Measurements from ENCODE around the gene ZNF737.
A peak's percentile ranks its signal among the peaks of the same experiment; 100 is the strongest.
"Not testable (repeated sequence)": the region's sequence is repeated elsewhere in the genome, so short reads cannot be mapped to it uniquely, and the experiment has no call there.

ZNF737 gene

DNA sequence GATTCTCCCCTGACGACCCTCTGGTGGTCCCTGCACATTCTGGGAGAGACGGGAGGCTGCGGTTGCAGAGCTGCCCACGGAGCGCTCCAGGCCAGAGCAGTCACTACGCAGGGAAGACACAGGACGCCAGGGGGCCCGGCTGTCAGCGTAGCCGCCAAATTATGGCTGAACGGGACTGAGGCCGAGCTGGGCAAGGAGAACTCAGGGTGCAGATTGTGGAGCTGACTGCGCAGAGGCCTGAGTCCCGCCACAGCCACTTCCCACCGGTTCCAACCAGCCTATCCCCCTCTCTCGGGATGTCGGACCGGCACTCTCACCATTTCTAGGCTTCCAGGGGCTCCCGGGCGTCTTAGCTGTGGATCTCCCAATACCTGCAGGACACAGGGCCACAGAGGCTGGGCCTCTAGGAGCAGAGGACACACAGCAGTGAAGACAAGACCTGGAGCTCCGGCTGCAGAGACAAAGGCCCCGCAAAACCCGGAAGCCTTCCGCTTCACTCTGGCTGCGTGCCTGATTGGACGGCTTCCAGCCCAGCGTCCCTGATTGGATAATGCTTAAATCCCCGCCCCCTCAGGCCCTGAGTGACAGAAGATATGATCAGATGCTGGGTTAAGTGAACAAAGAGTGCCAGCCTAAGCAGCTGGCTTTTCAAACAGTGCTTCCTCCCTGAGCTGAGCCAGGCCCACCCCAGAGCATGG, at the start of gene ZNF737:
Gene ZNF737, minus strand, starts transcription at position 461 of the 698 bp plus-strand sequence. Its CDS starts 141 bp downstream, at position 320.
- DNase-seq, result peak; percentile 95

DNA sequence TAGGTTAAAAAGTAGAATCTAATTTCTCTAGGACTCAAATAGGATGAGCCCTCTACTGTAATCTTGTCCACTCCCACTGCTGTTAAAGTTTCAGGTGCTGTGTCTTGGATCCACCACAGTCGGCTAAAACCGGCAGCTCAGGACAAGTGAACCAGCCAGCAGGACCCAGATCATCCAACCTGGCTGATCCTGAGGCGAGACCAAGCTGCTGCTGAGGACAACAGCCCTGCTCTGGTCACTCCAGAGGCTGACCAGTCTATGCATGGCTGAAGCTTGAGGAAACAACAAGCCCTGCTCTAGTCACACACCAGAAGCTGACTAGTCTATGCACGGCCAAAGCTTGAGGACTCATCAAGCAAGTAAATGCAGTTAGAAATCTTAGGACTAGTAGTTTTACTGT, 49.4 kb upstream of the ZNF737 start:
- not testable (repeated sequence) for DNase-seq

DNA sequence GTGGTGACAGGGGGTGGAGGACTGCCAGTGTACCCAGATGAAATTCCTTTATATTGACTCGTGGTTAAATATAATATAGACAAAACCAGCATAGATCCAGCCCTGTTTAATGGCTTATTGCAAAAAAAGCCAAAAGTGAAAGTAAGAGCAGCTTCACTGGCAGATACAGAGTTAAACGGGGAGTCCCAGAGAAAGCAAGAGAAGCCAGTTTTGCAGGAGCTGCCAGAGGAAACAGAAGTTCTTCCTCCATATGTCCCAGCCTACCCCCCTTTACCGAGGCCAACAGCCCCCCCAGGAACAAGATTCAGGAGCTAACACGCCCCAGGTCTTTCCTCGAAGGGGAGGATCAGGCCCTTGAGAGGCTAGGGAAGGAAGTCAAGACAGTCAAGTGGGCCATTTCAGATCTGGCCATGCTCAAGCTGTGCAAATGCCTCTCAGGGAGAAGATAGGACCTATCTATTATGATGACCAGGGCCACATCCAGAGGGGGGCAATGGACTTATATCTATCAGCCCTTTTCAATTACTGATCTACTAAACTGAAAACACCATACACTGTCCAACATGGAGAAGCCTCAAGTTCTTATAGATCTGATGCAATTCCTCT, 47.2 kb upstream of the ZNF737 start:
- no peak for DNase-seq

DNA sequence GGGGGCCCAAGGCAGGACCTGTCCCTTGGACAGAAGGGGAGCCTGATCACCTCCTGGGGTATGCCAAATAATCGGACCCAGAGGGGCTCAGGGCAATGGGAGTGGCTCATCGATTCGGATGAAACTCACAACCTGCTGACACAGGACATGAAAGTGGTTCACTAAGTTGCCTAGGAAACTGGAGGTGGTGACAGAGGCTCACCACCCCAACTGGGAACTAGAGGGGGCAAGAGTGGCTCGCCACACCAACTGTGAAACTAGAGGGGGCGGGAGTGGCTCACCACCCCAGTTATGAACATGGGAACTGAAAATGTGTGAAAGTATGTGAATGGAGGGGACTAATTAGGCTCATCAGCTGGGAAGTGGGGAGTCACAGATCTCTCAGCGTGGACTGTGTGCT, 46.3 kb upstream of the ZNF737 start:
- no peak for DNase-seq

DNA sequence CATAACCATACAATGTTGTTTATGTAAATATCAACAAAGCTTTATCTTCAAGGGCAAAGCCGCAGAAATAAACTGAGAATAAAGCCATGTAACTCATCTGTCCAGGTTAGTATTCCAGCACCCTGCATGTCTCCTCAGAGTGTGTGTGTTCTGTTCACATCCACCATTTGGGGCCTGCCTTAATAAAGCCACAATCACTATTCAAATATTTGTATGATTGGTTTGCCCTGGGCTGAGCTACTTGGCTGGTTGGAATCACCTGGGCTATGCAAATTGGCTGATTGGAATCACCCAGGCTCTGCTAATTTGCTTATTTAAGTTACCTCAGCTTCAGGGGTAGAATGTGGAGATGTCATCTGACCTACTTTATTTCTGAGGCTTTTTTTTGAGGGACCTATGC, 42.4 kb upstream of the ZNF737 start:
- DNase-seq, result peak; percentile 7

DNA sequence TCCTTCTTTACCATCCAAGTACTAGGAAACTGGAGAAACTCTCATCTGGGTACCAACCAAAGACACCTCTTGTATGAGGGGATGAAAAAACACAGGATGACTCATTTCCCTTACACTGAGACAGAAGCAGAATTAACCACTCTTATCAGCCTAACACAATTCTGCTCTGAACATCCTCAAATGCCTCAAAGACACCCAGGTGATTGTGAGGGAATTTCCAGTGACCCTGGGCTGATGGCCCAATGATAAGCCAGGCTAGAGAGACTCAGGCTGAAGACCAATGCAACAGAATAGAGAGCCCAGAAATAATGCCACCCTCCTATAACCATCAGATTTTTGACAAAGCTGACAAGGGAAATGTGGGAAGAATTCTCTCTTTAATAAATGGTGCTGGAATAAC, 7.0 kb downstream of the ZNF737 start:
- no peak for DNase-seq

DNA sequence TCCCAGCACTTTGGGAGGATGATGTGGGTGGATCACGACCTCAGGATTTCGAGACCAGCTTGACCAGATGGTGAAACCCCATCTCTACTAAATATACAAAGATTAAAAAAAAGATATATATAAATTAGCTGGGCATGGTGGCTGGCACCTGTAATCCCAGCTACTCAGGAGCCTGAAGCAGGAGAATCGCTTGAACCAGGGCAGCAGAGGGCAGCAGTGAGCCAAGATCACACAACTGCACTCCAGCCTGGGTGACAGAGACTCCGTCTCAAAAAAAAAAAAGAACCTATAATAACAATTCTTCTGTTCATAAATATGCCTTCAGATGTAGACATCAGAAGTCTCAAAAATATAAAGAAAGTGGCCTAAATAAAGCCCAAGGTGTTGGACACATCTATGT, 7.6 kb downstream of the ZNF737 start:
- DNase-seq, result no peak

DNA sequence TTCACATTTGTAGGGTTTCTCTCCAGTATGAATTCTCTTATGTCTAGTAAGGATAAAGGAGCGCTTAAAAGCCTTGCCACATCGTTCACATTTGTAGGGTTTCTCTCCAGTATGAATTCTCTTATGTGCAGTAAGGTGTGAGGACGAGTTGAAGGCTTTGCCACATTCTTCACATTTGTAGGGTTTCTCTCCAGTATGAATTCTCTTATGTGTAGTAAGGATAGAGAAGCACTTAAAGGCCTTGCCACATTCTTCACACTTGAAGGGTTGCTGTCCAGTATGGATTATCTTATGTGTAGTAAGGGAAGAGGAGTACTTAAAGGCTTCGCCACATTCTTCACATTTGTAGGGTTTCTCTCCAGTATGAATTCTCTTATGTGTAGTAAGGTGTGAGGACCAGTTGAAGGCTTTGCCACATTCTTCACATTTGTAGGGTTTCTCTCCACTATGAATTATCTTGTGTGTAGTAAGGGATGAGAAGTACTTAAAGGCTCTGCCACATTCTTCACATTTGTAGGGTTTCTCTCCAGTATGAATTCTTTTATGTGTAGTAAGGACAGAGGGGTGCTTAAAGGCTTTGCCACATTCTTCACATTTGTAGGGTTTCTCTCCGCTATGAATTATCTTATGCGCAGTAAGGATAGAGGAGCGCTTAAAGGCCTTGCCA, 20.8 kb downstream of the ZNF737 start:
- not testable (repeated sequence) for DNase-seq

DNA sequence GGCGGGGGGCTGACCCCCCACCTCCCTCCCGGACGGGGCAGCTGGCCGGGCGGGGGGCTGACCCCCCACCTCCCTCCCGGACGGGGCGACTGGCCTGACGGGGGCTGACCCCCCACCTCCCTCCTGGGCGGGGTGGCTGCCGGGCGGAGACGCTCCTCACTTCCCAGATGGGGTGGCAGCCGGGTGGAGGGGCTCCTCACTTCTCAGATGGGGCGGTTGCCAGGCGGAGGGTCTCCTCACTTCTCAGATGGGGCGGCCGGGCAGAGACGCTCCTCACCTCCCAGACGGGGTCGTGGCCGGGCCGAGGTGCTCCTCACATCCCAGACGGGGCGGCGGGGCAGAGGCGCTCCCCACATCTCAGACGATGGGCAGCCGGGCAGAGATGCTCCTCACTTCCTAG, 35.3 kb downstream of the ZNF737 start:
- DNase-seq, result not testable (repeated sequence)

DNA sequence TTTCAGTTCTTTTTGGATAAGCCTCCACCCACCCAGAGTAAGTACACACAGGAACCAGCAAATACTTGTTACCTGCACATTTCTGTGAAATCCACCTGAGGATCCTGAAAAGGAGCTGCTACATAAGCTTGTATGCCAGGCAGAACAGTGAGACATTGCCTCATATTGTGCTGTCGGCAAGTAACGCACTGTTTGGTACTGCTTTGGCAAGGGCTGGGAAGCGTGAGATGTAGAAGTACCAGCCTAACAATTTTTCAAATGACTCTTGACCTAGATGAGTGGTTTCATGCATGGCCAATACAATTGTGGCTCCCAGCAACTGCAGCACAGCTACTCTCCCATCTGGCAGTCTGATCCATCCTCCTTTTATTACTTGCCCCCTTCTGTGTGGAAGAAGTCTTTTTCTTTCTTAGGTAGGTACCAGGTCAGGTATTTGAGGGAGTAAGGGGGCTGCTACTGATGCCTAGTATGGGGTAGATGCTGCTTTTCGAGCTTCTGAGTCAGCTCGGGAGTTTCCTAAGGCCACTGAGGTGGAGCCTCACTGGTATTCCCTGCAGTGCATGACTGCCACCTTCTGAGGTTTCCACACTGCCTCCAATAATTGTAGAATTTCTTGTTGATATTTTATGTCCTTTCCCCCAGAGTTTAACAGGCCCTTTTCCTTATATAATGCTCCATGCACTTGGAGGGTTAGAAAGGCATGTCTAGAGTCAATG, 52.2 kb downstream of the ZNF737 start:
- no peak for DNase-seq

DNA sequence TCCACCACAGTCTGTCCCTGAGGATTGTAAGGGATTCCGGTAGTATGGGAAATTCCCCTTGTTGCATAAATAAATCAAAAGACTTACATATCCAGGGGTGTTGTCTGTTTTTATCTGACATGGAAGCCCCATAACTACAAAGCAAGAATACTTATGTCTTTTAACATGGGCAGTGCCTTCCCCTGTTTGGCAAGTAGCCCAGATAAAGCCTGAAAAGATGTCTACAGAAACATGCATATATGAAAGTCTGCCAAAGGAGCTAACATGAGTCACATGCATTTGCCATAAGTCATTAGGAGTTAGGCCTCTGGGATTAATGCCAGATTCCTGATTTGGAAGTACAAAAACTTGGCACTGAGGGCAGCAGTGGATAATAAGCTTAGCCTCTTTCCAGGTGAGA, 62.1 kb downstream of the ZNF737 start:
- peak; percentile 2 for DNase-seq

Measured in NCI-H1092 (cell line).